ENCODE measurements around the gene EPHX1. TPM values are rescaled to one million over a fixed set of nuclear protein-coding genes. Genes with fewer than 3 reads are reported as not detected.
"Not testable (repeated sequence)": the region's sequence is repeated elsewhere in the genome, so short reads cannot be mapped to it uniquely, and the experiment has no call there.

Gene EPHX1
- total RNA-seq, 1 experiment from 2014 or later = 34.2 TPM

DNA sequence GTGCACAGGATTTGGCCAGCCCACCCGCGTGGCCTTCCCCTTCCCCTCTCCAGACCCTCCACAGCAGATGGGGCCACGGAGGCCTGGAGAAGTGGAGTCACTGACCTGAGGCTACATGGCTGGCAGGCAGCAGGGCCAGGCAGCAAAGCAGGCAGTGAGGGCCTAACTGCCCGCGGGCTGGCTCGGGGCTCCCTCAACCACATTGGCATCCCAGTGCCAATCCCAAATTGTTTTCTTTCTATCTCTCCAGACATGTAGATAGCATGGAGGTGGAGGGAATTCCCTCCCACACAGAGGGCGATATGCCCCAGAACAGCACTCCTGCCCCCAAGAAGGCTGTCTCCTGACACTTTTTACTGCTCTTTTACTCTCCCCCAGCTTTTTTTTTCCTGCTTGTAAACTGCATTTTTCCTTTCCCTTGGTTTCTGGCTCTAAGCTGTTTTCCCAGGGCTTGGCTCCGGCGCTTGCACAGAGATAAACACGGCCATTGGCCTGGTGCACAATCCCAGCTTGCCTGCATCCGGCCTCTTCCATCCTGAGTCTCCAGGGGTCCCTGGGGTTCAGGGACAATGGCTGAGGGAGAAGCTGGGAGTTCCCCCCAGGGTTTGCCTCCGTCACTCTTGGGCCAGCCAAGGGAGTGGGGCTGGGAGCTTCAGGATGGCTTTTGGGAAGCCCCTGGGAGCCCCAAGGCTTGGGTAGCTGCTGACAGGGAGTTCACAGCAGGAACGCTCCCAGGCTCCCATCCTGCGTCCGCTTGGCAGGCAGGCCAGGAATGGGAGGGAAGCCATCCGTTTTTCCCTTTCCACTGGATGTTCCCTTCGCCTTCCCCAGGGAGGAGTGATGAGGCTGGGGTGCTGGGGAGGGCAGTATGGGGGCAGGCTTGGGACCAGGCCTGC is 7.0 kb downstream of the EPHX1 start:
- DNase-seq (ENCODE audit: low spot score) = no peak

- DNase-seq (ENCODE audit: low spot score) = peak; percentile 89
These were observed 7.7 kb downstream of the EPHX1 start for GRCh38 chr1:225817611-225818061.

DNA sequence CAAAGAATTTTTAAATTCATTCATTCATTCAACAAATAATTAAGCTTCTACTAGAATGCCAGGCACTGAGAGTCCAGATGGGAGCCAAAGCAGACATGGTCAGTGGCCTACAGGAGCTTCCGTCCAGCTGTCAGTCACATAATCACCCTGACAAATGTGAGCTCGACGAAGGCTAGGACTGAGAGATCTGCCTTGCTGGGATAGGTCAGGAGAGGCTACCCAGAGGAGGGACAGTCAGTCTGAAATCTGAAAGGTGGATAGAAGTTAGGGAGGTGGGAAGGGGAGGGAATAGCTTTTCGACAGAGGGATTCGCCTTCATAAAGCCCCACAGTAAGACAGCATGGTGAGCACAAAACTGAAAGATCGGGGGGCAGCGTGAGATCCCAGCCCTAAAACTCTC is 8.3 kb downstream of the EPHX1 start:
- DNase-seq (ENCODE audit: low spot score) = no peak

DNA sequence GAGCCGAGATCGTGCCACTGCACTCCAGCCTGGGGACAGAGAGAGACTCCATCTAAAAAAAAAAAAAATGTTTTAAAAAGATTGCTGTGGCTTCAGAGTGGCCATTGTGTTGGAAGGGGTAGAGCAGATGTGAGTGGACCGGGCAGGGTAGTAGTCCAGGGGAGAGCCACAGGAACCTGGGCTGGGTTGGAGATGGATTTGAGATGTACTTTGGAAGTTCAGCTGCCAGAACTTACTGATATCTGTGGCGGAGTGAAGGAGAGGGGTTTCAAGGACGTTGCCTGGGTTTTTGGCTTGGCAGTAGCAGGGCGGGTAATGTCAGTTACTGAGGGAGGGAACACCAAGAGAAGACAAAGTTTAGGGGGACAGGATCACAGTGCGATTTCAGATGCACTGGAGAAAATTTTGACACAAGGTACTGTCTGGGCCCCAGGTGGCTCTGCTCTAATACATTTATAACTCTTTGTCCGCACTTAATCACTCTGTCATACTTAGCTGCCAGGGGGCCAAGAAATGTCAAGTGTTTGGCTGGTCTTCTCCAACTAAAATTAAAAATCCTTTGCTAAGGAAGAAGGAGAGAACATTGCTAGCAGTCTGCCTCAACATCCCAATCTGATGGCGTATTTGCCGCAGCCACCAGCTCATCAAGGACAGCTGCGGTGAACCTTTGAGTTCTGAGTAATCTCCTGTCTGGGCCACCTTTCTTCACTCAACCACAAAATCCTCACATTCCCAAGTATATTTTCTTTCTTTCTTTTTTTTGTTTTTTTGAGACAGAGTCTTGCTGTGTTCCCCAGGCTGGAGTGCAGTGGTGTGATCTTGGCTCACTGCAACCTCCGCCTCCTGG is 9.6 kb downstream of the EPHX1 start:
- DNase-seq (ENCODE audit: low spot score) = no peak

- DNase-seq (ENCODE audit: low spot score) = no peak
These were observed 10.7 kb downstream of the EPHX1 start for GRCh38 chr1:225820522-225821120.

DNA sequence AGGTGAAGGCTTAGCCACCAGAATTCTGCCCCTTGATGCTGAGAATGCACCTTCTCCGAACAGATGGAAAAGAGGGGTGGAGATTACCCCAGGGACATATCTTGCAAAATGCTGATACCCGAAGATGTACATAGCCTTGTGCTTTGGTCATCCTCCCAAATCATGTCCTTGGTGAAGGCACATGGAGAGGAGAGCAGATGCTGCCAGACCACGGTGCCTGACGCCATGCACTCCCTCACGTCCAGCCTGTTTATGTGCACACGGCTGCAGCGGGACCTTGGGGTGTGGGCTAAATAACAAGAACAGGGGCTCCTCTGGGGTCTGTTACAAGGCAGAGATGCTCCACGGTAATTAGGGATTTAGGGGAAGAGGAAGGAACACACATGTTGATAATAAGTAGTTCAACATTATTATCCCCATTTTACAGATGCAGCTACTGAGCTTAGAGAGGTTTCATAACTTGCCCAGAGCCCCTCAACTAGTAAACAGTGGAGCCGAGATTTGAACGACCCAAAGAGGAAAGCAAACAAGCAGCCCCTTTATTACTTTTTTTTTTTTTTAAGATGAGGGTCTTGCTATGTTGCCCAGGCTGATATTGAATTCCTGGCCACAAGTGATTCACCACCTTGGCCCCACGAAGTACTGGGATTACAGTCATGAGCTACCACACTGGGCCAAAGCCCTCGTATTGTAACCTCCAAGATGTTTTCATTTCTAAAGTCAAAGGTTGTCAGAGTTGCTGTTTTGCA is 12.9 kb downstream of the EPHX1 start:
- no peak for DNase-seq (ENCODE audit: low spot score)

GRCh38 chr1:225823811-225824261 is 13.9 kb downstream of the EPHX1 start:
- no peak for DNase-seq (ENCODE audit: low spot score)

GRCh38 chr1:225824533-225824941 is 14.6 kb downstream of the EPHX1 start:
- DNase-seq (ENCODE audit: low spot score) = no peak

DNA sequence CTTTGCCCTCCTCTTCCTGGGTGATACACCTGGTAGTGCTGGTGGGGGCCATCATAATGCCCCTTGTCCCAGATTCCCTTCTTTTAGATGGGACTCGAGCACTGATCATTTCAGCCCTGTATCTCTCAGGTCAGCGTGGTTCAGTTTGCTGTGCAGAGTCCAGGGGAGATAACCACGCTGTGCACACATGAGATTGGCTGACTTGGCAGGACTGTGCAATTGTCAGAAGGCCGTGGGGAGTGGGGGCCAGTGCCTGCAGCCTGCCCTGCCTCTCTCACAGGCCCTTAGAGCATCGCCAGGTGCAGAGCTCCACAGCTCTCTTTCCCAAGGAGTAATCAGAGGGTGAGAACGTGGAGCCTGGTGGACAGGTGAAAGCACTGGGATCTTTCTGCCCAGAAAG is 15.2 kb downstream of the EPHX1 start:
- no peak for DNase-seq (ENCODE audit: low spot score)

GRCh38 chr1:225825607-225826007 is 15.7 kb downstream of the EPHX1 start:
- no peak for DNase-seq (ENCODE audit: low spot score)

GRCh38 chr1:225827076-225827475 is 17.2 kb downstream of the EPHX1 start:
- no peak for DNase-seq (ENCODE audit: low spot score)

DNA sequence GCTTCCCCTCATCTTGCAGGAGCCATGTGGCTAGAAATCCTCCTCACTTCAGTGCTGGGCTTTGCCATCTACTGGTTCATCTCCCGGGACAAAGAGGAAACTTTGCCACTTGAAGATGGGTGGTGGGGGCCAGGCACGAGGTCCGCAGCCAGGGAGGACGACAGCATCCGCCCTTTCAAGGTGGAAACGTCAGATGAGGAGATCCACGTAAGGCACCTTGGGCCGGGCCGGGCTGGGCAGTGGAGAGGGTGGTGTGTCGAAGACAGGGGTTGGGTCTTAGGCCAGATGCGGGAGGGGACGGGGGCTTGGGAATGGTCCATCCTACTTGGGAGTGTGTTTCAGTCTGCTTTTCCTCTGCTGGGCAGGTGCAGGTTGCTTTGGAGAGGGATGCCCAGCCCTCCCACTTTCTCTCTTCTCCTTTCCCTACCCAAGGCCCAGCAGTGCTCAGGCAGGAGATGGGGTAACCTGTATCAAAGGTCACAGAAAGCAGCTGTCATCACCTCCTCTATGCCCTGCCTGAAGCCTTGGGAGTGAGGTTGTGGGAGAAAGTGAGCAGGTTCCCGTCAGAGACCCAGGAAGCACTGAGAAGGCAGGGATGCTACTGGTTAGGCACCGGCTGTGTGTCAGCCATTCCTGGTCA is 18.9 kb downstream of the EPHX1 start:
- DNase-seq (ENCODE audit: low spot score) = no peak

DNA sequence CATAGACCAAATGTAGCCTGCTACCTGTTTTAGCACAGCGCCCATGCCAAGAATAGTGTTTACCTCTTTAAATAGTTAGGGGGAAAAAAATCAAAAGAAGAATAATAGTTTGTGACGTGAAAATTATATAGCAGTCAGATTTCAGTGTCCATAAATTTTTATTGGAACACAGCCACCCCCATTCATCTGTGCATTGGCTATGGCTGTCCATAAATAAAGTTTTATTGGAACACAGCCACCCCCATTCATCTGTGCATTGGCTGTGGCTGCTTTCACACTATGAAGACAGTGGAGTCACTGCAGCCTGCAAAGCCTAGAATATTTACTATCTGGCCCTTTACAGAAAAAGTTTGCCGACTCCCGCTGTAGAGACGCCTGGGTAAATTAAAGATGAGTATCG is 20.9 kb downstream of the EPHX1 start:
- no peak for DNase-seq (ENCODE audit: low spot score)

- no peak for DNase-seq (ENCODE audit: low spot score)
These were observed 24.7 kb downstream of the EPHX1 start for GRCh38 chr1:225834417-225835329.

GRCh38 chr1:225835856-225836255 is 25.9 kb downstream of the EPHX1 start:
- no peak for DNase-seq (ENCODE audit: low spot score)

GRCh38 chr1:225836296-225836695 is 26.4 kb downstream of the EPHX1 start:
- not testable (repeated sequence) for DNase-seq (ENCODE audit: low spot score)

DNA sequence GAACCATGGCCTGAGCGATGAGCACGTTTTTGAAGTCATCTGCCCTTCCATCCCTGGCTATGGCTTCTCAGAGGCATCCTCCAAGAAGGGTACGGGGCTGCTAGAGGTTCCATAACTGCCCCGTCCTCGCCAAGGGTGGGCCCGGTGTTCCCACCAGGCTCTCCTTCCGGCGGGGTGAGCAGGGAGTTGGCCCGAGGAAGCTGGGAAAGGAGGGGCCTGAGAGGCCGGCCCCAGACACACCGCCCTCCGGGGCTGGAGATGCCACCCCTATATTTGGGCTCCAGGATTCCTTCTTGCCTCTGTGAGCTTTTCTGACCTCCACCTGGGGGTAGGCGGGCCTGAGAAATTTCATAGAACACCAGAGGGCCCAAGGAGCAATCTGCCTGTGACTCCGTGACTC is 28.9 kb downstream of the EPHX1 start:
- DNase-seq (ENCODE audit: low spot score) = no peak

DNA sequence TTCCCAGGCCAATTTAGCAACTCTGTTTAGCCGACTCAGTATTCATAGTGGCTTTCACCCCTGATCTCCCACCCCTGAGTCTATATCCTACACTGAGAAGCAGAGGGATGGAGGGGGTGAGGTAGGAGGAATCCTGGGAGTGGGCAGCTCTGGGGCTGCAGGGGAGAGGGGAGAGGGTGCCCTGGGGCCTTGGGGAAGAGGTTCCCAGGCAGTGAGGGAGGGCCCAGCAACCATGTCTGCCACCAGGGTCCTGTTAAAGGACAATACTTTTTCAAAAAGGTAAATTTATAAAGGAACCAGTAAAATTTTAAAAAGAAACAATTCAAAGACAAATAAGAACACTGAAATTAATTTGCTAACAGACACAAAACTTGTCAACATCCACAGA is 30.3 kb downstream of the EPHX1 start:
- DNase-seq (ENCODE audit: low spot score) = no peak

- no peak for DNase-seq (ENCODE audit: low spot score)
These were observed 30.8 kb downstream of the EPHX1 start for GRCh38 chr1:225840713-225841112.

DNA sequence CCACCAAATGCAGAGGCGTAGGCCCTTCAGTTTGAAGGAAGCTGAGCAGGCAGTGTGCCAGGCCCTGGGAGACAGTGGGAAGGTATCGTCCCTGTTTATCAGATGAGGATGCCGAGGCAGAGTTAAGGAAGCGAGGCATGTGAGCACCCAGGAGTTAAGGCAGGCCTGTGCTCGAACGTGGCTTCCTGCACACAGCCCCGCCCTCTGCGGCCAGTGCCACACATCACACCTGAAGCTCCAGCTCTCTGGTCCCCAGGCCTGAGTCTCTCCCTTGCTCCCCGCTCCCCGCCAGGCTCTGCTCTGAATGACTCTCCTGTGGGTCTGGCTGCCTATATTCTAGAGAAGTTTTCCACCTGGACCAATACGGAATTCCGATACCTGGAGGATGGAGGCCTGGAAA is 32.1 kb downstream of the EPHX1 start:
- DNase-seq (ENCODE audit: low spot score) = no peak

Measured in A172 (cell line).